Measurements from ENCODE around the gene NAA40.
A peak's percentile ranks its signal among the peaks of the same experiment; 100 is the strongest.

The NAA40 gene

DNA sequence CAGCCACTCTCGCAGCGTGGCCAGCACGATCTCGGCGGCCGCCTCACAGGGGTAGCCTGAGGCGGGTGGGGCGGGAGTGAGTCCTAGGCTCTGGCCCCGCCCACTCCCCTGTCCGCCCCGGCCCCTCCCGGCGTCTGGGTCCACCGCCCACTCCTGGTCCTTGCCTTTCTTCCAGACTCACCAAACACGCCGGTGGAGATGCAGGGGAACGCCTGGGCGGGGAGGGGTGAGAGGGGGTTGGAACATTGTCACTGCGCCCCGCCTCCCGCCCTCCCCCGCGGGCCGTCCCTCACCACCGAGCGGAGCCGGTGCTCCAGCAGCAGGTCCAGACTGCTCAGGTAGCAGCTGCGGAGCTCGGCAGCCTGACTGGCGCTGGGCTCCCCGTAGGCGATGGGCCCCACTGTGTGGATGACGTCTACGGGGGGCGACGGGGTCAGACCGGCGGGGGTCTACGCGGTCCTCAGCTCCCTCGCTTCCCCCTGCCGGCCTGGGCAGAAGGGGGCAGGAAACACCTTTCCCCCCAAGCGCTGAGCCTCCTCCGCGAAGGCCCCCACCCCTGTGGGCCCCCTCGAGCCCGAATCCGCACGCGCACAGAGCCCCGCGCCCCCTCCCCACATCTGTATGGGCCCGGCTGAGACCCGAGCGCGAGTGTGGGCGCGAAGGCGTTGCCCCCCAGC lies 60.7 kb downstream of the NAA40 start:
- peak overlapping the region; percentile 57 for H3K4me2 ChIP-seq (ENCODE audit: low read length)

DNA sequence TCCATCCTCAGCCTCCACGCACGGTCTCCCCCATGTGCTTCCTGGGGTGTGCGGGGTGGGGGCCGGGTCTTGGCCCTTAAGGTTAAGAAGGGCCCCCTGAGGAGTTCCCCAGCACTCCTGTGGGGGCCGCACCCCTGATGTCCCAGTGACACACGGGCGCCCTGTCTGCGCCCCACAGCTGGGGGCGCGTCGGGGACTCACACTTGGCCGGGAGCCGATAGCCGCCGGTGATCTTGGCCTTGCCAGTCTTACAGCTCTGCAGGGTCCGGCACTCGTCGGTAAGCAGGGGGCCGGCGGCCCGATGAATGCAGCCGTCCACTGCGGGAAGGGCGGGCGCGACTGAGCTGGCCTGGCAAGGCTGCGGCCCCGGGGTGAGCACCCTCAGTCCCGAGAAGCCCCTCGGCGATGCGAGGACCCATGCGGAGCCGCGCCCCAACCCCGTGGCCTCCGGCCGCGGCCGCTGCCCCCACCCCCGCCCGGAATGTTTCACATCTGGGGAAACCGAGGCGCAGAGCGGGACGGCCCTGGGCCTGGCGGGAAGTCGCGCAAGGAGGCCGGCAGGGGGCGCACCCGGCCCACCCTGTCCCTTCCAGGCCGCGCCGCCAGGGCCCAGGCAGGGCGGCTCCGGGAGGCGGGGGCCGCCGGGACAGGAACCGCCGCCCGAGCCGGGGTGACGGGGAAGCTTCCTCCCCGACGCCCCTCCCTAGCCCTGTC lies 61.4 kb downstream of the NAA40 start:
- Histone ChIP-seq H3F3A (ENCODE audit: control insufficient read depth, insufficient read depth) (no peaks in the 10 kb centered on the region), H4K20me1 (ENCODE audit: control insufficient read depth, insufficient read depth, low read depth, low read length) (0 out of 2 replicates have a peak, but pooled peaks cover 4% of the 10 kb centered on the region), H3K36me3 (ENCODE audit: control insufficient read depth, low read length) (peaks cover 18% of the 10 kb centered on the region), H3K79me2 (ENCODE audit: control insufficient read depth, low read length) (no peaks in the 10 kb centered on the region), H3K27ac (ENCODE audit: low read depth, low read length) (no peak overlapping the region), H3K4me3 (ENCODE audit: low read length) (peak overlapping the region; percentile 46), H3K9me2 (replicated peaks; ENCODE audit: control insufficient read depth, low read length) (no peaks in the 10 kb centered on the region), H3K27me3 (ENCODE audit: control insufficient read depth, low read length) (no peaks in the 10 kb centered on the region), H3K9me3 (ENCODE audit: control insufficient read depth, insufficient read depth, low read length) (no peaks in the 10 kb centered on the region), H3K4me1 (ENCODE audit: control insufficient read depth, low read length) (peaks cover 27% of the 10 kb centered on the region), H3K4me2 (ENCODE audit: low read length) (peak overlapping the region; percentile 57)
- TF ChIP-seq, protein P1, sequence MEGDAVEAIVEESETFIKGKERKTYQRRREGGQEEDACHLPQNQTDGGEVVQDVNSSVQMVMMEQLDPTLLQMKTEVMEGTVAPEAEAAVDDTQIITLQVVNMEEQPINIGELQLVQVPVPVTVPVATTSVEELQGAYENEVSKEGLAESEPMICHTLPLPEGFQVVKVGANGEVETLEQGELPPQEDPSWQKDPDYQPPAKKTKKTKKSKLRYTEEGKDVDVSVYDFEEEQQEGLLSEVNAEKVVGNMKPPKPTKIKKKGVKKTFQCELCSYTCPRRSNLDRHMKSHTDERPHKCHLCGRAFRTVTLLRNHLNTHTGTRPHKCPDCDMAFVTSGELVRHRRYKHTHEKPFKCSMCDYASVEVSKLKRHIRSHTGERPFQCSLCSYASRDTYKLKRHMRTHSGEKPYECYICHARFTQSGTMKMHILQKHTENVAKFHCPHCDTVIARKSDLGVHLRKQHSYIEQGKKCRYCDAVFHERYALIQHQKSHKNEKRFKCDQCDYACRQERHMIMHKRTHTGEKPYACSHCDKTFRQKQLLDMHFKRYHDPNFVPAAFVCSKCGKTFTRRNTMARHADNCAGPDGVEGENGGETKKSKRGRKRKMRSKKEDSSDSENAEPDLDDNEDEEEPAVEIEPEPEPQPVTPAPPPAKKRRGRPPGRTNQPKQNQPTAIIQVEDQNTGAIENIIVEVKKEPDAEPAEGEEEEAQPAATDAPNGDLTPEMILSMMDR (IDR thresholded peaks at IDR 0.05; ENCODE audit: low read depth, low read length, poor library complexity, severe bottlenecking), result peak; percentile 68
- TF ChIP-seq EZH2phosphoT487 (IDR thresholded peaks at IDR 0.05; ENCODE audit: borderline replicate concordance, low read length), result no peak

More for the DNA sequence above, 60.7 kb downstream of the NAA40 start:
- Histone ChIP-seq H3K79me2 (ENCODE audit: control insufficient read depth, low read length) (no peaks in the 10 kb centered on the region), H3F3A (ENCODE audit: control insufficient read depth, insufficient read depth) (no peaks in the 10 kb centered on the region), H4K20me1 (ENCODE audit: control insufficient read depth, insufficient read depth, low read depth, low read length) (0 out of 2 replicates have a peak, but pooled peaks cover 4% of the 10 kb centered on the region), H3K27ac (ENCODE audit: low read depth, low read length) (no peak overlapping the region), H3K9me2 (replicated peaks; ENCODE audit: control insufficient read depth, low read length) (no peaks in the 10 kb centered on the region), H3K9me3 (ENCODE audit: control insufficient read depth, insufficient read depth, low read length) (no peaks in the 10 kb centered on the region), H3K36me3 (ENCODE audit: control insufficient read depth, low read length) (peaks cover 18% of the 10 kb centered on the region), H3K27me3 (ENCODE audit: control insufficient read depth, low read length) (no peaks in the 10 kb centered on the region), H3K4me1 (ENCODE audit: control insufficient read depth, low read length) (peaks cover 27% of the 10 kb centered on the region), H3K4me3 (ENCODE audit: low read length) (peak overlapping the region; percentile 46)
- TF ChIP-seq, protein P1 (IDR thresholded peaks at IDR 0.05; ENCODE audit: low read depth, low read length, poor library complexity, severe bottlenecking), result no peak
- TF ChIP-seq EZH2phosphoT487 (IDR thresholded peaks at IDR 0.05; ENCODE audit: borderline replicate concordance, low read length), result no peak

- Histone ChIP-seq H3K9me2 (replicated peaks; ENCODE audit: control insufficient read depth, low read length) (no peaks in the 10 kb centered on the region), H3K36me3 (ENCODE audit: control insufficient read depth, low read length) (peaks cover 18% of the 10 kb centered on the region), H3K4me2 (ENCODE audit: low read length) (peak overlapping the region; percentile 57), H4K20me1 (ENCODE audit: control insufficient read depth, insufficient read depth, low read depth, low read length) (0 out of 2 replicates have a peak, but pooled peaks cover 4% of the 10 kb centered on the region), H3K79me2 (ENCODE audit: control insufficient read depth, low read length) (no peaks in the 10 kb centered on the region), H3K27me3 (ENCODE audit: control insufficient read depth, low read length) (no peaks in the 10 kb centered on the region), H3K27ac (ENCODE audit: low read depth, low read length) (no peak overlapping the region), H3K9me3 (ENCODE audit: control insufficient read depth, insufficient read depth, low read length) (no peaks in the 10 kb centered on the region), H3K4me1 (ENCODE audit: control insufficient read depth, low read length) (peaks cover 27% of the 10 kb centered on the region), H3F3A (ENCODE audit: control insufficient read depth, insufficient read depth) (no peaks in the 10 kb centered on the region), H3K4me3 (ENCODE audit: low read length) (no peak overlapping the region; the same call in 1 of the 2 replicates)
- no peak for TF ChIP-seq EZH2phosphoT487 (IDR thresholded peaks at IDR 0.05; ENCODE audit: borderline replicate concordance, low read length)
- TF ChIP-seq, protein P1 (IDR thresholded peaks at IDR 0.05; ENCODE audit: low read depth, low read length, poor library complexity, severe bottlenecking), result no peak
Observed at GRCh38 chr11:64000740-64001483, 62.1 kb downstream of the NAA40 start.

Measured in DOHH2 (cell line).